Lower lobe of right lung (tissue), 2 donors: ENCODE data around the gene CAMK2G. TPM values are rescaled to one million over a fixed set of nuclear protein-coding genes. Genes with fewer than 3 reads are reported as not detected.
"Not testable (repeated sequence)": the region's sequence is repeated elsewhere in the genome, so short reads cannot be mapped to it uniquely, and the experiment has no call there.

Source experiments
- ATAC-seq, 2 donors: fragments of 200-7000 bp; cut with Tn5 transposase; one replicate each; pipeline ENCODE4 v1.9.1; 2020 to 2022; ENCODE audit warnings: mild to moderate bottlenecking in 2 of 2, moderate library complexity in 2 of 2
- DNase-seq: peaks from one replicate; pipeline ENCODE4 v3.0.0-alpha.2; 2020
- H3K27ac ChIP-seq: fragments of 200-600 bp; one replicate; pipeline ENCODE4 v1.8.0; 2022
- H3K27me3 ChIP-seq: fragments of 200-600 bp; one replicate; pipeline ENCODE4 v1.8.0; 2022; ENCODE audit warnings: low read depth
- H3K36me3 ChIP-seq: fragments of 200-600 bp; one replicate; pipeline ENCODE4 v1.8.0; 2022; ENCODE audit warnings: mild to moderate bottlenecking
- H3K4me1 ChIP-seq: fragments of 200-600 bp; one replicate; pipeline ENCODE4 v1.8.0; 2022
- H3K4me3 ChIP-seq: fragments of 200-600 bp; one replicate; pipeline ENCODE4 v1.8.0; 2022; ENCODE audit warnings: mild to moderate bottlenecking
- H3K9me3 ChIP-seq: fragments of 200-600 bp; one replicate; pipeline ENCODE4 v1.8.0; 2022
- intact Hi-C: fragments of 100-400 bp; cut with DNase I; formaldehyde crosslinking; loops from one replicate; pipeline ENCODE4 v1.11.0; 2022
- total RNA-seq: library from RNA; stranded (reverse); fragmentation: NEBNext Ultra II Directional; extraction: Animal tissue kit (Norgen Biotek cat#: 25700); gene quantifications from one replicate; pipeline ENCODE4 v1.2.1, GENCODE V29; 2021
- TF ChIP-seq, protein P1 (sequence below): fragments of 200-600 bp; IDR thresholded peaks from one replicate; pipeline ENCODE4 v1.8.0; 2022; ENCODE audit warnings: antibody characterized with exemption, mild to moderate bottlenecking
- donor health status: DM: no; HTN: yes; CAD: no; lungs with severe emphysema.

CAMK2G gene
- total RNA-seq, 1 donor from 2014 or later: 38.4 TPM

- no peak overlapping the region for H3K27ac ChIP-seq
- H3K4me3 ChIP-seq: no peak overlapping the region
- ATAC-seq (peak in 1 of 2 donors; percentile 38), DNase-seq (no peak)
- H3K4me1 ChIP-seq: no peaks in the 10 kb centered on the region
- H3K27me3 ChIP-seq: no peaks in the 10 kb centered on the region
- intact Hi-C loops: no loop called here
- H3K36me3 ChIP-seq: no peaks in the 10 kb centered on the region
- no peaks in the 10 kb centered on the region for H3K9me3 ChIP-seq
- TF ChIP-seq, protein P1, sequence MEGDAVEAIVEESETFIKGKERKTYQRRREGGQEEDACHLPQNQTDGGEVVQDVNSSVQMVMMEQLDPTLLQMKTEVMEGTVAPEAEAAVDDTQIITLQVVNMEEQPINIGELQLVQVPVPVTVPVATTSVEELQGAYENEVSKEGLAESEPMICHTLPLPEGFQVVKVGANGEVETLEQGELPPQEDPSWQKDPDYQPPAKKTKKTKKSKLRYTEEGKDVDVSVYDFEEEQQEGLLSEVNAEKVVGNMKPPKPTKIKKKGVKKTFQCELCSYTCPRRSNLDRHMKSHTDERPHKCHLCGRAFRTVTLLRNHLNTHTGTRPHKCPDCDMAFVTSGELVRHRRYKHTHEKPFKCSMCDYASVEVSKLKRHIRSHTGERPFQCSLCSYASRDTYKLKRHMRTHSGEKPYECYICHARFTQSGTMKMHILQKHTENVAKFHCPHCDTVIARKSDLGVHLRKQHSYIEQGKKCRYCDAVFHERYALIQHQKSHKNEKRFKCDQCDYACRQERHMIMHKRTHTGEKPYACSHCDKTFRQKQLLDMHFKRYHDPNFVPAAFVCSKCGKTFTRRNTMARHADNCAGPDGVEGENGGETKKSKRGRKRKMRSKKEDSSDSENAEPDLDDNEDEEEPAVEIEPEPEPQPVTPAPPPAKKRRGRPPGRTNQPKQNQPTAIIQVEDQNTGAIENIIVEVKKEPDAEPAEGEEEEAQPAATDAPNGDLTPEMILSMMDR: no peak
These were observed 25.1 kb upstream of the CAMK2G start for GRCh38 chr10:73899423-73899822.

DNA sequence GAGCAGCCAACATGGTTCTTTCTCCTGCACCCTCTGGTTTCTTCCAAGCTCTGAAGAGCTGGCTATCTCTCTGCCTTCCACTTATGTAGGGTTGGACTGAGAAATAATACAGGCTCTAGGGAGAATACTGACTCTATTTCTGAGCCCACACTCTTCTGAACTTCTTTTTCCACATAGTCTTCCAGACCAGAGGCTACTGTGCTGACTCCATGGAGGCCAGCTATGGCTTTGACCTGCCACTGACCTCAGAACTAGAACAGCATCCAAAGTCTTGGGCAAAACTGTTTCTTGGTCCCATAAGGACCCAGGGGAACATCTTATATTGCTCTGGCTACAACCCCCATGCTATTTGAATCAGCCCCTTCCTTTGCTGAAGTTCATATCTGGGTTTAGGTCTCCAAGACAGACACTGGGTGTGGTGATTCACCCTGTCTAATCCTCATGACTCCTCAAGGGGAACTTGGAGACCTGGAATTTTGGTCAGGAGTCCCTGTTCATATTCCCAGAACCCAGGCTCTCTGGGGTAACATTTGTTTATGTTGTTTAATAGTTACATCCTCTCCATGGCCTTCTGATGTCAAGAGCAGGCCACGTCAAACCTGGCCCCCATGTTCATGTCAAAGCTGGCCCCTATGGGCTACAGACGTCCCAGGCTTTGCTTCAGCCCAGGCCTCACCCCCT, 24.5 kb upstream of the CAMK2G start:
- no peaks in the 10 kb centered on the region for H3K4me1 ChIP-seq
- TF ChIP-seq, protein P1: no peak
- no peaks in the 10 kb centered on the region for H3K27me3 ChIP-seq
- no peak overlapping the region for H3K27ac ChIP-seq
- ATAC-seq (no peak), DNase-seq (no peak)
- H3K36me3 ChIP-seq: no peaks in the 10 kb centered on the region
- no peaks in the 10 kb centered on the region for H3K9me3 ChIP-seq
- intact Hi-C loops: no loop called here
- no peak overlapping the region for H3K4me3 ChIP-seq

- TF ChIP-seq, protein P1: no peak
- H3K4me3 ChIP-seq: no peak overlapping the region
- no peaks in the 10 kb centered on the region for H3K36me3 ChIP-seq
- H3K27me3 ChIP-seq: no peaks in the 10 kb centered on the region
- H3K4me1 ChIP-seq: no peaks in the 10 kb centered on the region
- H3K9me3 ChIP-seq: no peaks in the 10 kb centered on the region
- H3K27ac ChIP-seq: no peak overlapping the region
- DNase-seq (no peak), ATAC-seq (no peak)
- intact Hi-C loops: no loop called here
These were observed 23.3 kb upstream of the CAMK2G start for GRCh38 chr10:73897693-73898092.

GRCh38 chr10:73895381-73895780, 21.0 kb upstream of the CAMK2G start:
- ATAC-seq, DNase-seq, H3K9me3 ChIP-seq: not testable (repeated sequence)

GRCh38 chr10:73894245-73894971, 20.1 kb upstream of the CAMK2G start:
- Histone ChIP-seq H3K36me3 (no peaks in the 10 kb centered on the region), H3K4me1 (no peaks in the 10 kb centered on the region), H3K4me3 (no peak overlapping the region), H3K9me3 (no peaks in the 10 kb centered on the region), H3K27ac (no peak overlapping the region), H3K27me3 (no peaks in the 10 kb centered on the region)
- intact Hi-C loops: no loop called here
- ATAC-seq (peak in 1 of 2 donors; percentile 30), DNase-seq (no peak)
- TF ChIP-seq, protein P1: no peak

More at GRCh38 chr10:73895381-73895780, 21.0 kb upstream of the CAMK2G start:
- H3K27ac ChIP-seq, H3K36me3 ChIP-seq, intact Hi-C loops, H3K27me3 ChIP-seq, H3K4me1 ChIP-seq, H3K4me3 ChIP-seq: not testable (repeated sequence)

DNA sequence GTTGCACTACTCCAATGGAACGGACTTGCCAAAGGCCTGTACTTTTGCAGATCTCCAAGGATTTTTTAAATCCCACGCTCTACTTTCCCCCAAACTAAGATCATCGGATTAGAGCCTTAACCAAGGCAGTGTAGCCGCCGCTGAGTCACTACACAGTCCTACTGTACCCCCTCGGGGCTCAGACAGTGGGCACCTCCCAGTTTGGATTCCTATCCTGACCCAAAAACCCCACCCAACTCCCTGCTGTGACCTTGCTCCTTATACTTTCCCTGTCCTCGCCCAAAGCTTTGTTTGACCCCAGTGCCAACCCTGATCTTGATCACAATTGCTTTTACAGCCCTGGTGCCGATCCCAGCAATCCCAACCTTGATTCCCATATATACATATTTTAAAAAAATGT, 19.1 kb upstream of the CAMK2G start:
- H3K27me3 ChIP-seq: no peaks in the 10 kb centered on the region
- ATAC-seq: no peak
- peaks cover 7% of the 10 kb centered on the region for H3K4me1 ChIP-seq
- H3K36me3 ChIP-seq: no peaks in the 10 kb centered on the region
- TF ChIP-seq, protein P1: no peak
- intact Hi-C loops: no loop called here
- no peaks in the 10 kb centered on the region for H3K9me3 ChIP-seq
- H3K27ac ChIP-seq: no peak overlapping the region
- DNase-seq: no peak
- H3K4me3 ChIP-seq: no peak overlapping the region
